GM21423 (cell line): ENCODE results near the gene ELOVL5.

Experiments used
- ATAC-seq: cut with Tn5 transposase; IDR thresholded peaks from one replicate; pipeline ENCODE4 v1.9.1; 2021; ENCODE audit warnings: mild to moderate bottlenecking, moderate library complexity; ENCODE audit not compliant: unreplicated experiment

Gene ELOVL5

GRCh38 chr6:53244958-53245357 lies 103.8 kb downstream of the ELOVL5 start:
- ATAC-seq: peak; percentile 86

- no peak for ATAC-seq
Measured at GRCh38 chr6:53244399-53244931, 104.3 kb downstream of the ELOVL5 start.

GRCh38 chr6:53241938-53242337 lies 106.8 kb downstream of the ELOVL5 start:
- ATAC-seq: no peak

GRCh38 chr6:53240761-53241160 lies 108.0 kb downstream of the ELOVL5 start:
- no peak for ATAC-seq

- ATAC-seq: no peak
Measured at GRCh38 chr6:53240139-53240538, 108.6 kb downstream of the ELOVL5 start.

GRCh38 chr6:53239526-53239925 lies 109.2 kb downstream of the ELOVL5 start:
- ATAC-seq: peak; percentile 63

GRCh38 chr6:53238311-53238710 lies 110.4 kb downstream of the ELOVL5 start:
- ATAC-seq: no peak

- ATAC-seq: no peak
Measured at GRCh38 chr6:53236241-53236640, 112.5 kb downstream of the ELOVL5 start.

- no peak for ATAC-seq
Measured at GRCh38 chr6:53235508-53235907, 113.2 kb downstream of the ELOVL5 start.

GRCh38 chr6:53233309-53233708 lies 115.4 kb downstream of the ELOVL5 start:
- no peak for ATAC-seq

GRCh38 chr6:53230775-53231467 lies 117.8 kb downstream of the ELOVL5 start:
- ATAC-seq: no peak

GRCh38 chr6:53227847-53228246 lies 120.9 kb downstream of the ELOVL5 start:
- ATAC-seq: no peak

GRCh38 chr6:53220605-53221004 lies 128.1 kb downstream of the ELOVL5 start:
- ATAC-seq: no peak
